GM12892 (cell line): Measurements from ENCODE around the gene NSD2. TPM values are rescaled to one million over a fixed set of nuclear protein-coding genes. Genes with fewer than 3 reads are reported as not detected.

Experiments
- DNase-seq: peaks from one replicate; pipeline ENCODE4 v3.0.0; 2011; ENCODE audit not compliant: insufficient read length
- FAIRE-seq: peaks from 2 replicates; lab custom pipeline; 2011; peaks lifted over from hg19 to GRCh38; lab: Jason Lieb, UNC
- POLR2A ChIP-seq: IDR thresholded peaks from 2 replicates; pipeline ENCODE4 v1.6.1; 2011; ENCODE audit warnings: low read depth, low read length, control low read depth
- POLR2AphosphoS5 ChIP-seq: IDR thresholded peaks from 2 replicates; pipeline ENCODE4 v1.6.1; 2011; ENCODE audit warnings: low read depth, low read length, control low read depth
- TAF1 ChIP-seq: IDR thresholded peaks from 2 replicates; pipeline ENCODE4 v1.6.1; 2011; ENCODE audit warnings: low read depth, mild to moderate bottlenecking, control low read depth, low read length, borderline replicate concordance
- polyA plus RNA-seq: library from polyadenylated mRNA; unstranded; fragments of >200 nt; gene quantifications from one replicate; pipeline ENCODE4 v1.2.1, GENCODE V29; 2012; ENCODE audit warnings: missing spikeins, inconsistent platforms; ENCODE audit not compliant: missing spikeins

NSD2 gene
- 61.7 TPM for polyA plus RNA-seq

DNA sequence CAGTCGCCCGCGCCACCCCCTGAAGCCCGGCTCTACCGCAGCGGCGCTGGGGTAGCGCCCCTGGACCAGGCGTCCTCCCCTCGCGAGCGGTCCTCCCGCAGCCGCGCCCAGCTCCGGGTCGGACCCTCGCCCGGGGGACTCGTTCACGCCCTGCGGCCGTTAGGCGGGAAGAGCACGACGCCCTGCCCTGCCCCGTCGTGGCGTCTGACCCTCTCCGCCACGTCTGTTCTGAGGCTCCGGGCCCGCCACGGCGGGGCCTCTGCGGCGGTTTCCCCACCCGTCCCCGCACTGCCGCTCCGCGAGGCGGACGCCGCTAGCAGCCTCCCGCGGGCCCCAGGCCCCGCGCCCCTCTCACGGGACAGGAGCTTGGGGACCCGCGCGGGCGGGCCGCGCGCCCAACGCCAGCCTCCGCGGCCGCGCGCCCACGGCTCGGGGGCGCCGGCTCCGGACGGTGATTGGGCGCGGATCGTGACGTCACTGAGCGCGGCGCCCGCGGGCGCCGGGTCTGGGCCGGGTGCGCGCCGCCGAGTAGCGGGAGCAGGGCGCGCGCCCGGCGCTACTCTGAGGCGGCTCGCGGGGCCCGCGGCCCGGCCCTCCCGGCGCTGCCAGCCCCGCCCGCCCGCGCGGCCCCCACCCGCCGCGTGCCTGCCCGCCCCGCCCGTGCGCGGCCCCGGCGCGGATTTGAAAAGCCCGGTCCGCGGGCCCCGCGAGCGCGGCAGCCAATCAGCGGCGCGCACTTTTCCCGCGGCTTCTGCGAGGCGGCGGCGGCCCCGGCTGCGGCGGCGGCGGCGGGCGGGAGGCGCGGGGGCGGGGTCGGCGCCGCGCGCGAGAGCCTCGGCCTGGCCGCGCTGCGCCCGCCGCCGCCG, at the start of gene NSD2:
Gene NSD2, plus strand, starts transcription at position 816 of the 866 bp plus-strand sequence. CDS start 29,262 bp downstream, outside the sequence.
- peak; percentile 78 for FAIRE-seq
- peak; percentile 84 for TF ChIP-seq POLR2AphosphoS5
- TF ChIP-seq TAF1: no peak; the same call in 1 of the 2 replicates
- peak; percentile 92; the same call in 1 of the 2 replicates for TF ChIP-seq POLR2A
- peak; percentile 96 for DNase-seq

- no peak for TF ChIP-seq POLR2AphosphoS5
- TF ChIP-seq TAF1: no peak
- TF ChIP-seq POLR2A: no peak
- FAIRE-seq: no peak
- DNase-seq: no peak
These were observed 49.3 kb upstream of the NSD2 start for GRCh38 chr4:1821679-1822567.

DNA sequence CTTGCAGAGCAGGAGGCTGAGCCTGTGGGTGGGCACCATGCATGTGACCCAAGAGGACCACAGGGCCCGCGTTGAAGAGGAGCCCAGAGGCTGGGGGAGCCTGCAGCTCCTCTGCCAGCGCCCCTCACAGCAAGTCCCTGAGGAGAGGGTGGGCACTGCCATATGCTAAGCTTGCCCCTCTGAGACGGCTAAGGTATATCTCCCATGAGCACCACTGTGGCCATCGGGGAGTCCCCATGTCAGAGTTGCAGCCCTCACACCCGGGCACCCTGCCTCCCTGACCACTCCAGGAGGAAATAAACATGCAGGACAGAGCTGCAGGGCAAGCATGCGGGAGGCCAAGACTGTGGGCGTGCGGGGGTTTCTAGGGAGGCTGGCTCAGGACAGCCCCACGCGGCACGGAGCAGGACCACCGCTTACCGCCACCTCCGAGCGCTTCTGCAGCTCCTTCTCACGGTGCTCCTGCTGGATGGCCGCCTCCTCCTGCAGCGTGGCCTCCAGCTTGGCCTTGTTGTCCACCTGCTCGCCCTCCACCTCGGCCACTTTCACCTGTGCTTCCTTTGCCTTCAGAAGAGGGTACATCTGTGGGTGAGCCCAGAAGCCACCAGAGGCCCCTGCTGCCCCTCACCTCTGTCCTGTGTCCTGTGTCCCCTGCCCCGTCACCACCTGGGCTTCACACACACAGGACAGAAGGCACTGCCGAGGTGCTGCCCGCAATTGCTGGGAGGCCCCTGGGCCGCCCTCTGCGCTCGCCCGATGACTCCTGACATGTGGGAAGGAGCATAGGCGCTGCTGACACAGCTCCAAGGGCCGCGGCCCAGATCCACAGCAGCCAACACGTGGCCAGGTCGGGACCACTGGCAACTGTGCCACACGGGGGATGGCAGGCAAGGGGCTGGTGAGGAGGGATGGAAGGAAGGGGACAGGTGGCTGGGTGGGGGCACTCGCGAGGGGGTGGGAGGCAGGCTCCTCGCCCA, 48.3 kb upstream of the NSD2 start:
- FAIRE-seq (no peak), DNase-seq (no peak)
- TF ChIP-seq POLR2A: no peak
- TF ChIP-seq POLR2AphosphoS5: no peak
- TF ChIP-seq TAF1: no peak

DNA sequence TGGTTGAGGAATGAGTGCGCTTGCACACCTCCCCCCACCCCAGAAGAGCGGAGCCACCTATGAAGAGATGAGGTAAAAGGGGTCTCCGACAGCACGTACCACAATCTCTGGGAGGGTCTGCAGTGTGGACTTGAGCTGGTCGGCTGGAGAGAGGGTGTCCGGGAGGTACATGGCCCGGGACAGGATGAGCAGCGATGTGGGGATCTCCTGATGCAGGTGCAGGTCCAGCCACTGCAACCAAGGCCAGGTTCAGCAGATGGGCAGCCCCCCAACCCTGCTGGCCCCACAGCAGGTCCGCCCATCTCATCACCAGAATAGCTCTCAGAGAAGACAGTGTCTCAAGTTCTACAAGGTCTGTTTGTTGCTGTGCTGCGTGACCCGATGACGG, 47.7 kb upstream of the NSD2 start:
- FAIRE-seq: no peak
- DNase-seq: no peak
- TF ChIP-seq TAF1 (no peak), POLR2AphosphoS5 (no peak), POLR2A (no peak)

GRCh38 chr4:1824746-1825145, 46.4 kb upstream of the NSD2 start:
- FAIRE-seq: no peak

GRCh38 chr4:1825326-1825725, 45.9 kb upstream of the NSD2 start:
- no peak for DNase-seq
- TF ChIP-seq TAF1 (no peak), POLR2A (no peak), POLR2AphosphoS5 (no peak)
- no peak for FAIRE-seq

More at GRCh38 chr4:1824746-1825145, 46.4 kb upstream of the NSD2 start:
- DNase-seq: no peak
- TF ChIP-seq TAF1 (no peak), POLR2A (no peak), POLR2AphosphoS5 (no peak)

DNA sequence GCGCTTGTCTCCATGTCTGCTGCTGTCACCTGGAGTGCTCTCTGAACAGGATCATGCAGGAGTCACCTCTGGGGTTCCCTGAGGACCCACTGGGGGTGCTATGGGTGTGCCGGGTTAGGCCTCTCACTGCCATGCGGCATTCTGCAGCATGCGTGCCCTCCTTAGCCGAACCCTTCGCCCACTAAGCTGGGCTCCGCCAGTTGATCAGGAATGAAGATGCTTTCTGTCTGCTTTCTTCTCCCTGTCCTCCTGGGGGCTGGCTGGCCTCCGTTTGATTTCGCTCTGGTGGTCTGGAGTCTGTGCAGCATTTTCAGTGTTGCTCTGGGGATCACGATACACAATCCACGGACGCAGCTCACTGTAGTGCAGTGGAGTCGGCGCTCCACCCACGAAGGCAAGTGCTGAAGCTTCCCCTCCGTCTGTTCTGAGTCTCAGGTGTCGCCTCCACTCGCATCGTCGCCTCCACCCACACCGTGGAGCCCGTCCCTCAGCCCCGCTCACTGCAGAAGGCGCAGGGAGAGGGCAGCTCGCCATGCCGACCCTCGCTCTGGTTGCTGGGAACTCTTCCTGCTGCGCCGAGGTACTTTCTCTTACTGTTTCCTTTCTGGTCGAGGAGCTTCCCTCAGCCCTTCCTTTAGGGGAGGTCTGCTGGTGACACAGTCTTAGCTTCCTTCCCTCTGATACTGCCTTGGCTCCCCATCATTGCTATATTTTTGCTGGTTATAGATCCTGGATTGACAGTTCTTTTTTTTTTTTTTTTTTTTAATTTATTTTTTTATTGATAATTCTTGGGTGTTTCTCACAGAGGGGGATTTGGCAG, 44.5 kb upstream of the NSD2 start:
- FAIRE-seq (no peak), DNase-seq (no peak)
- no peak for TF ChIP-seq TAF1
- TF ChIP-seq POLR2A: no peak
- no peak for TF ChIP-seq POLR2AphosphoS5

DNA sequence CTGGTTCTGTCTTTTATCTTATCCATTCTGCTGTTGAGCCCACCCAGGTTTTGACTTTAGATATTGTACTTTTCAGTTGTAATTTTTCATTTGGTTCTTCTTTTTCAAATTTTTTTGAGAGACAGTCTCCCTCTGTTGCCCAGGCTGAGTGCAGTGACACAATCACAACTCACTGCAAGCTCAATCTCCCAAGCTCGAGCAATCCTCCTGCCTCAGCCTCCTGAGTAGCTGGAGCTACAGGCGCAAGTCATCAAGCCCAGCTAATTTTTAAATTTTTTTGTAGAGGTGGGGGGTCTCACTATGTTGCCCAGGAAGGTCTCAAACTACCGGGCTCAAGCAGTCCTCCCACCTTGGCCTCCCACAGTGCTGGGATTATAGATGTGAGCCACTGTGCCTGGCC, 41.0 kb upstream of the NSD2 start:
- TF ChIP-seq POLR2A (no peak), POLR2AphosphoS5 (no peak), TAF1 (no peak)
- no peak for FAIRE-seq

DNA sequence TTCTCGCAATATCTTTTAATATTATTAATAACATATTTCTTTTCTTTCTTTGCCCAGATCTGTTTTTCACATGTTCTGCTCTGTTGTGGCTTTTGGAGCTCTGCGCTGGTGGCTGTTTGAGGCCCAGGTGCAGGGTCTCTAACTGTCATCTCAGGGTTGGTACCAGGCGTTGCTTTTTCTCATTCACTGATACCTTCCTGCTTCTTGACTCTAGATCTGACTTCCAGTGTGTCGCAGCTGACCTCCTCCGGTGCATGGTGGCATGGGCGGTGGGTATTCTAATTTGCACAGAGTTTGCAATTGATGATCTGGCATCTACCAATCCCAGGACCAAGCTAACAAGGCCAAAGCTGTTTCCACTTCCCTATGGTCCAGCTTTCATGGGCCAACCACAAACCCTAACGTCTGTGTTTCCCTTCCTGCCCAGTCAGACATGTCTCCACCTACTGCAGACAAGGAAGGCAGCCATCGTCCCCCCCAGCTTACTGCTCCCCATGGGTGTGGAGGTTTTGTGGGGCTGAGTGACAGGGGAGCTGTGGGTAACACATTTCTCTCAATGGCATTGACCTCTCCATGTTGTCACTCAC, 40.5 kb upstream of the NSD2 start:
- peak; percentile 24 for FAIRE-seq
- TF ChIP-seq POLR2A (no peak), TAF1 (no peak), POLR2AphosphoS5 (no peak)
- DNase-seq: no peak

More for the DNA sequence above, 41.0 kb upstream of the NSD2 start:
- DNase-seq: no peak

GRCh38 chr4:1831331-1831730, 39.9 kb upstream of the NSD2 start:
- FAIRE-seq: no peak
- DNase-seq: no peak
- no peak for TF ChIP-seq POLR2AphosphoS5
- TF ChIP-seq TAF1: no peak
- TF ChIP-seq POLR2A: no peak
